ENCODE results near the gene PIEZO1. TPM values are rescaled to one million over a fixed set of nuclear protein-coding genes. Genes with fewer than 3 reads are reported as not detected.
"Not testable (repeated sequence)": the region's sequence is repeated elsewhere in the genome, so short reads cannot be mapped to it uniquely, and the experiment has no call there.

The PIEZO1 gene
- total RNA-seq, 1 experiment from 2014 or later: 86.8 TPM

- H3K4me3 ChIP-seq (ENCODE audit: insufficient read depth, low read depth, low read length): no peak overlapping the region
- DNase-seq: no peak
- H3K36me3 ChIP-seq (replicated peaks; ENCODE audit: control insufficient read depth, insufficient read depth, low read length): peaks cover 1% of the 10 kb centered on the region; the same call in 1 of the 2 replicates
- H3K27me3 ChIP-seq (ENCODE audit: control insufficient read depth, insufficient read depth, low read length): no peaks in the 10 kb centered on the region
These were observed 113.2 kb downstream of the PIEZO1 start for GRCh38 chr16:88671806-88672205.

GRCh38 chr16:88669980-88670379 lies 115.0 kb downstream of the PIEZO1 start:
- DNase-seq: no peak
- no peaks in the 10 kb centered on the region for H3K27me3 ChIP-seq (ENCODE audit: control insufficient read depth, insufficient read depth, low read length)
- no peak overlapping the region for H3K4me3 ChIP-seq (ENCODE audit: insufficient read depth, low read depth, low read length)
- H3K36me3 ChIP-seq (replicated peaks; ENCODE audit: control insufficient read depth, insufficient read depth, low read length): peaks cover 1% of the 10 kb centered on the region; the same call in 1 of the 2 replicates

GRCh38 chr16:88669493-88669892 lies 115.5 kb downstream of the PIEZO1 start:
- H3K27me3 ChIP-seq (ENCODE audit: control insufficient read depth, insufficient read depth, low read length); H3K4me3 ChIP-seq (ENCODE audit: insufficient read depth, low read depth, low read length); H3K36me3 ChIP-seq (replicated peaks; ENCODE audit: control insufficient read depth, insufficient read depth, low read length); DNase-seq: not testable (repeated sequence)

DNA sequence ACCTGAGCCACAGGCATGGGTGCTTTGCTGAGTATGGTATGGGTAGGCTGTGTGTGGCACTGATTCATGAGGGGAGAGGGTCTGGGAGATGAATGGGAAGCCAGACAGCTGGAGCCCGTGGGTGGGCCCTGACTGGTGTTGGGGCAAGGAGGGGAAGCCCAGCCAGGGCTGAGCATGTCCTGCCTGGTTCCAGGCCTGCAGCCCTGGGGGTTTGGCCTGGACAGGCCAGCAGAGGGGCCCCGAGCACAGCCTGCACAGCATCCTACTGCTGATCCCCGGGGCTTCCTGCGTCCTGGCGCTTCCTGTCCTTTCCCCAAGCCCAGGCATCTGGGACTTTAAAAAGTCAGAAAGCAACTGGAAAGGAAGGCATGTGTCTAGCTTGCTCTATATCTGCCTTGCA lies 117.6 kb downstream of the PIEZO1 start:
- Histone ChIP-seq H3K36me3 (replicated peaks; ENCODE audit: control insufficient read depth, insufficient read depth, low read length) (no peaks in the 10 kb centered on the region), H3K27me3 (ENCODE audit: control insufficient read depth, insufficient read depth, low read length) (no peaks in the 10 kb centered on the region), H3K4me3 (ENCODE audit: insufficient read depth, low read depth, low read length) (no peak overlapping the region)
- no peak for DNase-seq

DNA sequence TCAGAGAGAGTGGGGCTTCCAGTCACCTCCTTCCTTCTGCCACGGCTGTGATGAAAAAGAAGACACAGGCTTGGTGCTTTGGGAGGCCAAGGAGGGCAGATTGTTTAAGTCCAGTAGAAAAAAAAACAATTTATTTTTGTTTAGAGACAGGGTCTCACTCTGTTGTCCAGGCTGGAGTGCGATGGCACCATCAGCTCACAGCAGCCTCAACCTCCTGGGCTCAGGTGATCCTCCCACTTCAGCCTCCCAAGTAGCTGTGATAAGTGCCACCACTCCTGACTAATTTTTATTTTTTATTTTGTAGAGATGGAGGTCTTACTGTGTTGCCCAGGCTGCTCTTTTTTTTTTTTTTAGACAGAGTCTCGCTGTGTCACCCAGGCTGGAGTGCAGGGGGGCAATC lies 119.5 kb downstream of the PIEZO1 start:
- Histone ChIP-seq H3K4me3 (ENCODE audit: insufficient read depth, low read depth, low read length) (no peak overlapping the region), H3K27me3 (ENCODE audit: control insufficient read depth, insufficient read depth, low read length) (no peaks in the 10 kb centered on the region), H3K36me3 (replicated peaks; ENCODE audit: control insufficient read depth, insufficient read depth, low read length) (no peaks in the 10 kb centered on the region)
- no peak for DNase-seq

Other genes with a start within 250 kb of the PIEZO1 start
- gene ZC3H18, start 214.8 kb downstream of the PIEZO1 start, total RNA-seq (2014; rRNA removed; shearing (Covaris generic)): 19.5 and 20.0 TPM in 2 replicates
- 0.14 and 0.30 TPM in 2 replicates for gene IL17C, start 146.6 kb downstream of the PIEZO1 start, total RNA-seq (2014; rRNA removed; shearing (Covaris generic))
- gene CYBA, start 134.2 kb downstream of the PIEZO1 start, total RNA-seq (2014; rRNA removed; shearing (Covaris generic)): 199 and 215 TPM in 2 replicates
- gene MVD, start 122.1 kb downstream of the PIEZO1 start, total RNA-seq (2014; rRNA removed; shearing (Covaris generic)): 98.8 and 100 TPM in 2 replicates
- 2.0 and 2.9 TPM in 2 replicates for gene SNAI3, start 98.7 kb downstream of the PIEZO1 start, total RNA-seq (2014; rRNA removed; shearing (Covaris generic))
- gene RNF166, start 78.8 kb downstream of the PIEZO1 start, total RNA-seq (2014; rRNA removed; shearing (Covaris generic)): 44.6 and 45.3 TPM in 2 replicates
- gene CTU2, start 78.7 kb downstream of the PIEZO1 start, total RNA-seq (2014; rRNA removed; shearing (Covaris generic)): 33.1 and 38.4 TPM in 2 replicates
- 120 and 176 TPM in 2 replicates for gene CDT1, start 18.6 kb upstream of the PIEZO1 start, total RNA-seq (2014; rRNA removed; shearing (Covaris generic))
- gene APRT, start 26.7 kb upstream of the PIEZO1 start, total RNA-seq (2014; rRNA removed; shearing (Covaris generic)): 526 and 633 TPM in 2 replicates
- 6.7 and 17.1 TPM in 2 replicates for gene GALNS, start 71.7 kb upstream of the PIEZO1 start, total RNA-seq (2014; rRNA removed; shearing (Covaris generic))
- gene TRAPPC2L, start 71.9 kb upstream of the PIEZO1 start, total RNA-seq (2014; rRNA removed; shearing (Covaris generic)): 56.2 and 56.6 TPM in 2 replicates
- not detected in 2 replicates for gene PABPN1L, start 81.4 kb upstream of the PIEZO1 start, total RNA-seq (2014; rRNA removed; shearing (Covaris generic))
- 0.35 TPM in 1 of 2 replicates, not detected in the other for gene CBFA2T3, start 192.0 kb upstream of the PIEZO1 start, total RNA-seq (2014; rRNA removed; shearing (Covaris generic))

Data from H7 (cell line).